NB4 (cell line): ENCODE results near the gene MPZL1.
"Not testable (repeated sequence)": the region's sequence is repeated elsewhere in the genome, so short reads cannot be mapped to it uniquely, and the experiment has no call there.

ENCODE experiments used
- DNase-seq: peaks from one replicate; pipeline ENCODE4 v3.0.0; 2010; ENCODE audit warnings: low read depth
- H3K4me3 ChIP-seq: one replicate; pipeline ENCODE4 v1.5.1; 2011; ENCODE audit warnings: mild to moderate bottlenecking, low read depth, low read length, moderate library complexity
- CTCF ChIP-seq: IDR thresholded peaks from one replicate; pipeline ENCODE4 v1.5.1; 2012; ENCODE audit warnings: low read depth, low read length
- MAX ChIP-seq: IDR thresholded peaks from 2 replicates; pipeline ENCODE4 v1.6.1; 2011; ENCODE audit warnings: low read depth, low read length
- MYC ChIP-seq: IDR thresholded peaks from 2 replicates; pipeline ENCODE4 v1.6.1; 2011; ENCODE audit warnings: low read depth, low read length
- POLR2A ChIP-seq: IDR thresholded peaks from 2 replicates; pipeline ENCODE4 v1.6.1; 2011; ENCODE audit warnings: mild to moderate bottlenecking; ENCODE audit not compliant: insufficient read length; ENCODE audit errors: extremely low read depth

MPZL1 gene

GRCh38 chr1:167821969-167822685 is 100.3 kb downstream of the MPZL1 start:
- no peak overlapping the region for H3K4me3 ChIP-seq
- DNase-seq: no peak
- TF ChIP-seq MAX: no peak
- no peak for TF ChIP-seq CTCF
- no peak for TF ChIP-seq POLR2A
- no peak for TF ChIP-seq MYC

DNA sequence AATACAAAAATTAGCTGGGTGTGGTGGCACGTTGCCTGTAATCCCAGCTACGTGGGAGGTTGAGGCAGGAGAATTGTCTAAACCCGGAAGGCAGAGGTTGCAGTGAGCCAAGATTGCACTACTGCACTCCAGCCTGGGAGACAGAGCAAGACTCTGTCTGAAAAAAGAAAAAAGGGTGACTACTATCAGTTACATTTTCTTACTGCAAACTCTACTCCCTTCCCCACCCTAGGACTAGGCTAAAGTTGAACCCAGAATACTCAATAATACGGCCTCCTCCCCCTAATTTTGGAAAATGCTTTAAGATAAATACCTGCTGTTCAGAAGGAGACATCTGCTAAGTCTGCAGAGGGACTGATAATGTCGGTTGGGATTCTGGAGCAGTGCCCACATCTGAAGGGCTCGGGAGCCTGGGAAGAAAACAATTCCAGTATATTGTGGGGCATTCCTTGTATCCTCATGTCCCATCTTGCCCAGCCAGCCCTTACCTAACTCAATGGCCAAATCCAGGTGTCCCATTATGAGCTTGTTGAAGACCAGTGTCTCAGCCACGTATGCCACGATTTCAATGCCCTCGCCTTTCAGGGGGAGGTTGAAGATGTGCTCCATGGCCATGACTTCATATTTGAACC is 102.5 kb downstream of the MPZL1 start:
- H3K4me3 ChIP-seq: no peak overlapping the region
- TF ChIP-seq MAX: no peak
- no peak for TF ChIP-seq POLR2A
- no peak for TF ChIP-seq MYC
- TF ChIP-seq CTCF: no peak
- DNase-seq: no peak

- TF ChIP-seq MYC (no peak), POLR2A (no peak), MAX (no peak), CTCF (no peak)
- no peak for DNase-seq
- H3K4me3 ChIP-seq: no peak overlapping the region
Measured at GRCh38 chr1:167825419-167826079, 103.8 kb downstream of the MPZL1 start.

GRCh38 chr1:167826127-167826526 is 104.3 kb downstream of the MPZL1 start:
- H3K4me3 ChIP-seq: no peak overlapping the region
- DNase-seq: no peak
- no peak for TF ChIP-seq POLR2A

GRCh38 chr1:167829868-167830267 is 108.1 kb downstream of the MPZL1 start:
- no peak for TF ChIP-seq CTCF
- TF ChIP-seq MAX: no peak
- no peak for TF ChIP-seq MYC
- TF ChIP-seq POLR2A: no peak
- H3K4me3 ChIP-seq: no peak overlapping the region
- no peak for DNase-seq

DNA sequence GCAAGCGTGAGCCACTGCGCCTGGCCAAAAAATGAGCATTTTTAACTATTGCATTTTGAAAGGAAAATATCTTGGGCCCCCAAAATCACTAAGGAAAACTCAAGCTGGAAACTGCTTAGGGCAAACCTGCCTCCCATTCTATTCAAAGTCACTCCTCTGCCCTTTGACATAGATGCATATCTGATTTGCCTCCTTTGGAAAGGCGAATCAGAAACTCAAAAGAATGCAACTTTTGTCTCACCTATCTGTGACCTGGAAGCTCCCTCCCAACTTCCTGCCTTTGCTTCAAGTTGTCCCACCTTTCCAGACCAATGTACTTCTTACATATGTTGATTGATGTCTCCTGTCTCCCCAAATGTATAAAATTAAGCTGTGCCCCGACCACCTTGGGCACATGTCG is 108.9 kb downstream of the MPZL1 start:
- not testable (repeated sequence) for DNase-seq, H3K4me3 ChIP-seq

DNA sequence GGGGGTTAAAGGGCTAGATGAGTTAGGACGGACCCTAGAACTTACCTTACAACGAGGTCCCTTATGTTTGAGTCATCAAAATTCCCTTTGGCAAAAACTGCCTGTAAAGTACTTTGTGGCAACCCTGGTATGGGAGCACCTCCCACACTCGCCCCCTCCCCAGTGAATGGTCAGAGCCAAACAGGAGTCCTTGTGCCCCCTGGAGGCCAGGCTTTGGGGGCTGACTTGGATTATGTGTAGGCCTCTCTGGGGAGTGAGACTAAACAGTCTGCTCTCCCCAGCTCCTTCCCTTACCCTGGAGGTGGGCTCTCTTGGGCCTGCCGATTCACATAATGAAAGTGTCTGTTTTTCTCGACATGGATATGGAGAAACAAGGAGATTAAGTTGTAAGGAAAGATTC is 110.9 kb downstream of the MPZL1 start:
- TF ChIP-seq POLR2A (no peak), MAX (no peak), MYC (no peak), CTCF (no peak)
- DNase-seq: peak; percentile 7
- H3K4me3 ChIP-seq: no peak overlapping the region
